Anterior cingulate cortex (tissue), 58 donors: ENCODE results near the gene KIFC3.

ENCODE experiments used
- DNase-seq, 58 donors: peaks; one replicate each; lab custom pipeline; 2025; lab: John Stamatoyannopoulos, UW

The KIFC3 gene

GRCh38 chr16:57769541-57770145 lies 32.6 kb downstream of the KIFC3 start:
- DNase-seq: no peak

GRCh38 chr16:57766714-57767348 lies 35.5 kb downstream of the KIFC3 start:
- no peak for DNase-seq

GRCh38 chr16:57765160-57765728 lies 37.0 kb downstream of the KIFC3 start:
- DNase-seq: no peak

- peak in 14 of 58 donors; percentile 13 to 64 (median 38) for DNase-seq
These were observed 37.7 kb downstream of the KIFC3 start for GRCh38 chr16:57764341-57765159.

GRCh38 chr16:57764006-57764340 lies 38.3 kb downstream of the KIFC3 start:
- no peak for DNase-seq

GRCh38 chr16:57763285-57764005 lies 38.8 kb downstream of the KIFC3 start:
- no peak for DNase-seq

GRCh38 chr16:57762365-57763040 lies 39.8 kb downstream of the KIFC3 start:
- no peak for DNase-seq

GRCh38 chr16:57761957-57762356 lies 40.3 kb downstream of the KIFC3 start:
- no peak for DNase-seq

- no peak for DNase-seq
These were observed 41.0 kb downstream of the KIFC3 start for GRCh38 chr16:57761301-57761700.

GRCh38 chr16:57760357-57761160 lies 41.7 kb downstream of the KIFC3 start:
- DNase-seq: no peak

GRCh38 chr16:57759541-57760356 lies 42.5 kb downstream of the KIFC3 start:
- DNase-seq: no peak

GRCh38 chr16:57759131-57759530 lies 43.2 kb downstream of the KIFC3 start:
- DNase-seq: no peak

- DNase-seq: peak in 4 of 58 donors; percentile 20 to 53 (median 31)
These were observed 43.8 kb downstream of the KIFC3 start for GRCh38 chr16:57758331-57759117.

- DNase-seq: no peak
These were observed 44.4 kb downstream of the KIFC3 start for GRCh38 chr16:57757883-57758282.

GRCh38 chr16:57757326-57757786 lies 44.9 kb downstream of the KIFC3 start:
- peak in 56 of 58 donors; percentile 37 to 93 (median 70) for DNase-seq

- DNase-seq: no peak
These were observed 45.6 kb downstream of the KIFC3 start for GRCh38 chr16:57756424-57757325.
